NCI-H1436 treated with DMSO at 0.1 percent for 48 hours (cell line): Measurements from ENCODE around the gene VAMP5.
"Not testable (repeated sequence)": the region's sequence is repeated elsewhere in the genome, so short reads cannot be mapped to it uniquely, and the experiment has no call there.

ENCODE experiments used
- DNase-seq: peaks from one replicate; lab custom pipeline; 2025; lab: John Stamatoyannopoulos, UW

VAMP5 gene

GRCh38 chr2:85584857-85585780, 888 bp downstream of the VAMP5 start:
- DNase-seq, result no peak

- no peak for DNase-seq
Observed at GRCh38 chr2:85585781-85586105, 1.5 kb downstream of the VAMP5 start.

GRCh38 chr2:85588236-85588635, 4.0 kb downstream of the VAMP5 start:
- no peak for DNase-seq

- no peak for DNase-seq
Observed at GRCh38 chr2:85588645-85589044, 4.4 kb downstream of the VAMP5 start.

GRCh38 chr2:85589181-85589580, 5.0 kb downstream of the VAMP5 start:
- no peak for DNase-seq

- DNase-seq, result no peak
Observed at GRCh38 chr2:85589982-85590791, 6.0 kb downstream of the VAMP5 start.

GRCh38 chr2:85590950-85591349, 6.7 kb downstream of the VAMP5 start:
- DNase-seq, result no peak

GRCh38 chr2:85591563-85591962, 7.3 kb downstream of the VAMP5 start:
- no peak for DNase-seq

GRCh38 chr2:85592299-85592698, 8.1 kb downstream of the VAMP5 start:
- DNase-seq, result not testable (repeated sequence)

- no peak for DNase-seq
Observed at GRCh38 chr2:85593023-85593422, 8.8 kb downstream of the VAMP5 start.

- DNase-seq, result no peak
Observed at GRCh38 chr2:85594715-85595300, 10.6 kb downstream of the VAMP5 start.

- peak; percentile 92 for DNase-seq
Observed at GRCh38 chr2:85595301-85596025, 11.2 kb downstream of the VAMP5 start, which contains the start of gene RNF181. TSS of gene RNF181 (plus strand) at chr2:85595745. CDS start at chr2:85595764, 19 bp downstream.

- DNase-seq, result no peak
Observed at GRCh38 chr2:85596026-85596333, 11.7 kb downstream of the VAMP5 start.

GRCh38 chr2:85596486-85597143, 12.4 kb downstream of the VAMP5 start:
- no peak for DNase-seq

GRCh38 chr2:85597241-85597640, 13.0 kb downstream of the VAMP5 start:
- DNase-seq, result no peak

- DNase-seq, result no peak
Observed at GRCh38 chr2:85598594-85599340, 14.5 kb downstream of the VAMP5 start.

GRCh38 chr2:85599468-85600234, 15.4 kb downstream of the VAMP5 start:
- no peak for DNase-seq

GRCh38 chr2:85600235-85600575, 16.0 kb downstream of the VAMP5 start:
- DNase-seq, result no peak

GRCh38 chr2:85600951-85601770, 16.9 kb downstream of the VAMP5 start:
- DNase-seq, result no peak
